HG02943 (cell line): ENCODE data around the gene HIPK2.

Source experiments
- ATAC-seq: cut with Tn5 transposase; IDR thresholded peaks from one replicate; pipeline ENCODE4 v1.9.1; 2021; ENCODE audit warnings: mild to moderate bottlenecking, low read depth, moderate library complexity; ENCODE audit not compliant: unreplicated experiment

HIPK2 gene

GRCh38 chr7:139738101-139738489 is 39.7 kb downstream of the HIPK2 start:
- no peak for ATAC-seq

GRCh38 chr7:139737221-139738100 is 40.3 kb downstream of the HIPK2 start:
- ATAC-seq = no peak

- no peak for ATAC-seq
Measured at GRCh38 chr7:139735912-139736595, 41.7 kb downstream of the HIPK2 start.

GRCh38 chr7:139735466-139735865 is 42.3 kb downstream of the HIPK2 start:
- no peak for ATAC-seq

GRCh38 chr7:139734395-139734794 is 43.4 kb downstream of the HIPK2 start:
- no peak for ATAC-seq

- ATAC-seq = no peak
Measured at GRCh38 chr7:139733751-139734150, 44.0 kb downstream of the HIPK2 start.

GRCh38 chr7:139732471-139733167 is 45.2 kb downstream of the HIPK2 start:
- no peak for ATAC-seq

GRCh38 chr7:139731802-139732470 is 45.9 kb downstream of the HIPK2 start:
- no peak for ATAC-seq

GRCh38 chr7:139730746-139731612 is 46.8 kb downstream of the HIPK2 start:
- ATAC-seq = peak; percentile 88

GRCh38 chr7:139728203-139728602 is 49.6 kb downstream of the HIPK2 start:
- no peak for ATAC-seq

- no peak for ATAC-seq
Measured at GRCh38 chr7:139727151-139727705, 50.6 kb downstream of the HIPK2 start.

- no peak for ATAC-seq
Measured at GRCh38 chr7:139726485-139726869, 51.3 kb downstream of the HIPK2 start.

- no peak for ATAC-seq
Measured at GRCh38 chr7:139725858-139726484, 51.8 kb downstream of the HIPK2 start.

GRCh38 chr7:139725077-139725476 is 52.7 kb downstream of the HIPK2 start:
- ATAC-seq = peak; percentile 82

- ATAC-seq = no peak
Measured at GRCh38 chr7:139722604-139723003, 55.2 kb downstream of the HIPK2 start.

GRCh38 chr7:139721821-139722220 is 56.0 kb downstream of the HIPK2 start:
- no peak for ATAC-seq

- no peak for ATAC-seq
Measured at GRCh38 chr7:139721417-139721816, 56.4 kb downstream of the HIPK2 start.

- no peak for ATAC-seq
Measured at GRCh38 chr7:139720705-139721231, 57.0 kb downstream of the HIPK2 start.

GRCh38 chr7:139720186-139720585 is 57.6 kb downstream of the HIPK2 start:
- ATAC-seq = no peak
